Measurements from ENCODE around the gene SUSD4.

The SUSD4 gene

DNA sequence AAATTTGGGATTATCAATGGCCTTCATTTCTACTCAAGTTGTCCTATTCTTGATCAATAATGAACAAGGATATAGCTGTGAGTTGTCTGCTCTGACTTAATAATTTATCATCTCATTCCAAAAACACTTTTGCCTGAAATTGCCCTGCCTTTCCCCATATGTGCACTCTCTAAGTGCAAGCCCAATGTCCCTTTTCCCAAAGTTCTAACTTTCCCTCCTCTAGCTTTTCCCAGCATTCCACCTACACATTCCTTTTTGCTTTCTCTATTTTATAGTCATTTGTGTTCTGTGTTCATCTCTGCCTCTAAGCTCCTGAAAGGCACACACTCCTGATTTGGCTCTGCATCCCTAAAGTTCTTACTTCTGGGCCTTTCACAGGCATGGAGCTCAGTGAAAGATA is 34.7 kb downstream of the SUSD4 start:
- no peak for DNase-seq

DNA sequence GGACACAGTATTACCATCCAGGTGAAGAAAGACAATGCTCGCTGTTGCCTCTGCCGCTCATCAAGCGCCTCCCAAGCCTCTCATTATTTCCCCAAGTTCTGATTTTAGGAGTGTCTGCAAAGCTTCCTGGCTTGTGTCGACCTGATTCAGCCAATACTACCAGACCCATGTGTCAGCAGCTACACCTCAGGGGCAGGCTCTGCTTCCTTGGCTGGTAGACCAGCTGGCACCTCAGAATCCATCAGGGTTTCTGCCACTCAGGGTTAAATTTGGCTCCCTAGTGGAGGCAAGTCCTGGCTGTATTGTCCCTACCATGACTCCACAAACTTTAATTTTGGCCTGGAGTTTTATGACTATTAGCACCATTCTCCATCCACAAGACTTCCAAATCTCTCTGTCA is 35.4 kb downstream of the SUSD4 start:
- DNase-seq = no peak

DNA sequence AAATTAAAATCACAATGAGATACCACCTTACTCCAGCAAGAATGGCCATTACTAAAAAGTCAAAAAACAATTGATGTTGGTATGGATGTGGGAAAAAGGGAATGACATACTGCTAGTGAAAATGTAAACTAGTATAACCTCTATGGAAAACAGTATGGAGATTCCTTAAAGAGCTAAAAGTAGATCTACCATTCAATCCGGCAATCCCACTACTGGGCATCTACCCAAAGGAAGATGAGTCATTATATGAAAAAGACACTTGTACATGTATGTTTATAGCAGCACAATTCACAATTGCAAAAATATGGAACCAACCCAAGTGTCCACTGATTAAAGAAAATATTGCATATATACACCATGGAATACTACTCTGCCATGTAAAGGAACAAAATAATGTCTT is 37.2 kb downstream of the SUSD4 start:
- DNase-seq = no peak

DNA sequence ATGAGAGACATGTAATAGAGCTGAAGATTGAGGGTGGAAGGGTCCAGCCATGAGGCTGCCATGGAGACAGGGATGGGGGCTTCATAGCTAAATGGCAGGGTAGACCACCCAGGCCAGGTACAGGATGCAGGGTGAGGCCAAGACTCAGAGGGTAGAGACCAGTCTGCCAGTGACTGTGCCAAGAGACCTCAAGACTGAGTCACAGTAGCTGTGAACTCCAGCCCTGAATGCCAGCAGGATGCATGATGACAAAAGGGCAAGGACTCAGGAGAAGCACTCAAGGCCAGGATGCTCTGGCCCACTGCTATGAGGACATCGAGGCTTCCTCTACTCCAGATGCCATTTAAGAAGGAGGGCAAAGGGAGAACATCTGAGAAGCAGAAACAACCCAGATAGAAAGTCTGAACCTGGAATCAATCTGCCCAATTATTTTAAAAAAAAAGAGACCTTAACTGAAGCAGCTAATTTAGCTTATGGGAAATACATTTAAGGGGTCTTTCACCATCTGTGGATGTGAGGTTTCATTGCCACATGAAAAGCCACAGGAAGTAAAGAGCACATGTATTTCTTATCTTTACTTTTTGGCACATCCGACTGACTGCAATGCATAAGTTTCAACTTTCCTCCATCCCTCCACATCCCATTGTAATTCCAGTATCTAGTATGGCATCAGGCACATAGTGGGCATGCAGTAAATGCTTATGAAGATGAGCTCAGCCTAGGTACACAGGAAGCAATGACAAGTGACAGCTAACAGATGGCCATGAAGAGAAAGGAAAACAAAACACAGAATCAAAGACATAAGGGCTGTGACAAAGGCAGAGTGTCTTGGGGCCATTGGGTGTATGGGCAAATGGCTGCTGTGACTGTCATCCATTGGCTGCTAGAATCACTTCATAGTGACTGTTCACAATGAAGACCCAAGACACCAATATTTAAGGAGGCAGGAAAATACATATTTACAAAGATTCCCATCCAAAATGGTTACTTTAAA is 40.2 kb downstream of the SUSD4 start:
- no peak for DNase-seq

DNA sequence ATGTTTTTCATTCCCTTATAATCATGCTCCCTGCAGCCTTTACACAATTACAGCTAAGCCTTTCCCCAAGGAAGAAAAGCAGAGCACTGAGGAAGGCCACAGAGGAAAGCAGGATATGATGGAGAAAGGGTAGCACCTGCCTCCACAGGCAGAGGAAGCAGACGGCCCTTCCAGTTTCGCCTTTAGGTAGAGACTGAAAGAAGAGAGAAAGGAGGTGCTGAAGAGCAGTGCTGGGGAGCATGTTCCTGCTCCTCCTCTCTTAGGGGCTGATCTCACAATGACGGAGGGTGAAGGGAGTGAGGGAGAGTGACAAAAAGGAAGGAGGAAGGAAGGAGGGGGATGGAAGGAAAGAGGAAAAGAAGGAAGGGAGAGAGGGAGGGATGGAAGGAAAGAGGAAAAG is 41.1 kb downstream of the SUSD4 start:
- DNase-seq = no peak

DNA sequence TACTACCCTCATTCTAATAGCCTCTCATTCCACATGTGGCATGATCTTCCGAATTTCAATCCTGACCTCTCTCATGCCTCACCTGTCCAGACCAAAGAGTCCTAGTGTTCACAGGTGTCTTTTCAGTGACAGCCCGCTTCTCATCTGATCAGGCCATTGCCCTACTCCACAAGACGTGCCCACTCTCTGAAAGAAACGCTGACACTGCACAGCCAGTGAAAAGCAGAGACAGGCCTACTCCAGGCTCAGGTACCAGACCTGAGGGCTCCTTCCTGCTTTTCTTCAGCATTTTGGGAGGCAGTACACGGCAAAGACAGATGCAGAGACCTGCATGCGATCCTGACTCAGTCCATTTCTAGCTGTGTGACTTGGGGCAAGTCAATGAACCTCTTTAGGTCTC is 43.0 kb downstream of the SUSD4 start:
- no peak for DNase-seq

DNA sequence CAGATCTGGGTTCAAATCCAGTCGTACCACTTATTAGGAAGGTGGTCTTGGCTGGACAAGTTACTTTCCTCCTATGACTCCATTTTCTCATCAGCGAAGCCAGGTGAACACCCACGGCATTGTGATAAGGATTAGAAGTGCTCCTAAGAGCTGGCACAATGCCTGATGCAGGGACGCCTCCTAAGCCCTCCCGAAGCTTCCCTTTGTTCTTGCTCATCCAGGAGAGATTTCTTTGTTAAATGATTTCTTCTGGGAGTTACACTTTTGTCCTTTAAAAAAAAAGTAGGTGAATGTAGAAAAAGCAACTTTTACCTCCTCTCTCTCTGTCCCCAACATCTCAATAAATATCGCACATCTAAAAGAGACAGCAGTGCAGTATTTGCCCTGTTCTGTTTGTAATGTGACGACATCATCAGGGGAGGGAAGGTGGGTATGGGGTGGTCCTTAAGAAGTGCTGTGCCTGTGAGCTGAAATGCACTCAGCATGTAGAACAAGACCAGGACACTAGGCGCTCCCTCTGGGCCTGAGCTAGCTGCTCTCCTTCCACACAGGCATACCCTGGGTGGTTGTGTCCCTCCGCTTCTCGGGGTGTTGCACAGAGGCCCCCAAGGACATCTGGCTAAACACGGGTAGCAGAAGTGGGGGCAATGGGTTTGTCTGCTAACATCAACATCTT is 43.9 kb downstream of the SUSD4 start:
- DNase-seq = no peak

DNA sequence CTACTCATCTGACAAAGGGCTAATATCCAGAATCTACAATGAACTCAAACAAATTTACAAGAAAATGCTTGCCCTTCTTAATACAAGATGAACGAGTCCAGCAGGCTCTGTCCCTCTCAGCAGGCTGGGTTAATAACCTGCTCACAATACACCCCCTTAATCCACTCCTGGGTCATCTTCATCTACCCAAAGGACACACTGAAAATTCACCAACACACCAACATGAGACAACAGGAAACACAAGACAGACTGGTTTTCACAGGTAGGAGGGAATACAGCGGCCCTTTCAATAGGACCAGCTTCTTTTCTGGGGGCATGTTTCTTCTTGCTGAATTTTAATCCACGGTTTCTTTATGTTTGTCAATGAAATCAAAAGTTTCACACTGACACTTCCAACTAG is 44.6 kb downstream of the SUSD4 start:
- DNase-seq = no peak

DNA sequence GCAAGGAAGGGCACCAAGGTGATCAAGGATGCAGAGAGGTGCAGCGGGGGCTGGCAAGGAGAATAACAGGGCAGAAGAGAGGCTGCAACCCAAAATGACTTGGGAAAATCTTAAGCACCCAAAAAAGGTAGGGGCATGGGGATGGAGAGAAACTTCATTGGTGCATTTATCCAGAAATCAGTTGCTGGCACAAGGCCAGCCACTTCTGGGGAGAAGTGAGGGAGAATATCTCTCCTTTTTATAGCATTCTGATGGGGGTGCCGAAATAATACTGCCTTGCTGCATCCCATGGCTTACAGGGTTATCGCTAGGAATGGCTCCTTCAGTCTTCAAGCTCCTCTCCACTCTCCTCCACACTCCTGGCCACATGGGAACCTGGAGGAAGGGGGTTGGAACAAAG is 47.9 kb downstream of the SUSD4 start:
- DNase-seq = no peak

DNA sequence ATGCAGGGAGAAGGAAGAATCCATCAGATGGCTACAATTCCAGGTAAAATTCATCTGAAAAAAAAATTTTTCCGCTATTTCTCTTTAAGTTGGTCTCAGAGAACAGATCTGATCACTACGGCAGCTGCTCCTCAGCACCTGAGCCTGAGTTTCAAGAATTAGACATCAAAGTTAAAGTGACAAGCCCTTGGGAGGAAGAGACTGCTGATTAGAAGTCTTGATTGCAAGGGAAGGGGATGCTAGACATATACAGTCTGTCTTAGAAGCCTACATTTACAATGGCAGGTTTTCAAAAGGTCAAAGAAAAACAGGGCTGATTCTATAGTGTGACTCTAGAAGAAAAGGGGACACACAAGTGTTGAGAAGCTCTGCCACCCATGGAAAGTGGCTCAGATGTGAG is 48.3 kb downstream of the SUSD4 start:
- no peak for DNase-seq

DNA sequence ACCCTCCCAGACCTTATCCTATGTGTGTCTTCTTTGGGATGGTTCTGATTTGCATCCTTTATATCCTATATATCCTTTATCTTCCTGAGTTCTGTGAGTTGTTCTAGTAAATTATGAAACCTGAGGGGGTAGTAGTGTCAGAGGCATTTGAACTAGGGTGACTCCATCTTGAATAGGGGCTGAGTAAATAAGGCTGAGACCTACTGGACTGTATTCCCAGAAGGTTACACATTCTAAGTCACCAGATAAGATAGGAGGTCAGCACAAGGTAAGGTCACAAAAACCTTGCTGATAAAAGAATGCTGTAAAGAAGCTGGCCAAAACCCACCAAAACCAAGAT is 50.6 kb downstream of the SUSD4 start:
- no peak for DNase-seq

DNA sequence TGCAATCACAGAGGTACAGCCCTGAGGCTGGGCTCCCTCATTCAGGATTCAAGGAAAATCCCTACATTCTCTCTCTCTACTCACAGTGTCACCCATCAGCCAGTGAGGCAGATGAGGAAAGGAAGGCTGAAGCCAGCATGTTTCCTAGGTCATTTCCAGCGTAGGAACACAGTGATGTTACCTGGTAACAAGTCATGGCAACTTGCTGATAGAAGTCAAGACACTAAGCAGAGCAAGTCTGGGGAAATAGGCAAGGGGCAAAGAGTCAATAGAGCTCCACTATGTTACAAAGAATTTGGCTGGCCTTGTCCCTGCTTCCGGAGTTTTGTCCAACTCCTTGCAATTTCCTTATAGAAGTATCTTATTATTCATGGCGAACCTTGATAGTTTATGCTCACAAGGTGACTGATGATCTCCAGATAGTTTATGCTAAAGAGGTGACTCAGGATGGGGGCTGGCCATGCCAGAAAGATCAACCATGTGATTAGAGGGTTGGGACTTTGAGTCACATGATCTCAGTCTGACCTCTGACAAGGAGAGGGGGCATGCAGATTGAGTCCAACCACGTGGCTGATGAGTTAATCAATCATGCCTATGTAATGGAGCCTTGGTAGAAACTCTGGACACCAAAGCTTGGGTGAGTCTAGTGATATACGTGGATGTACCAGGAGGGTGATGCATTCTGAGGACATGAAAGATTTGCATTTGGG is 51.1 kb downstream of the SUSD4 start:
- DNase-seq = no peak

DNA sequence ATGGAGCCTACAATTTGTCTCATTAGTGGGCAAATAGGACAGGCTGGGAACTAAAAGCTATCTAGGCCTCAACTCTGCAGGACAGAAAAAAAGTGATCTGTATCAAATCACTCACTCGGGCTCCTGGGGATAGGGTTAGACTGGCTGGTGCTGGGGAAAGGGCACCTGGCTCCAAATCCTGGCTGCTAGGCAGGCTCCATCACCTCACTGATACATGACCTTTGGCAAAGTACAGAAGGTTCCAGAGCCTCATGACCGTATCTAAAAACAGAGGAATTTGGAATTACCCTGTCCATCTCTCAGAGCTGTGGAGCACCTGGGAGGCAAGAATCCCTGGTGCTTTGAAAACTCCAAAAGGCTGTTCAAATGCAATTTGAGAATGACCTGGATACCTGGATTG is 51.7 kb downstream of the SUSD4 start:
- DNase-seq = no peak

DNA sequence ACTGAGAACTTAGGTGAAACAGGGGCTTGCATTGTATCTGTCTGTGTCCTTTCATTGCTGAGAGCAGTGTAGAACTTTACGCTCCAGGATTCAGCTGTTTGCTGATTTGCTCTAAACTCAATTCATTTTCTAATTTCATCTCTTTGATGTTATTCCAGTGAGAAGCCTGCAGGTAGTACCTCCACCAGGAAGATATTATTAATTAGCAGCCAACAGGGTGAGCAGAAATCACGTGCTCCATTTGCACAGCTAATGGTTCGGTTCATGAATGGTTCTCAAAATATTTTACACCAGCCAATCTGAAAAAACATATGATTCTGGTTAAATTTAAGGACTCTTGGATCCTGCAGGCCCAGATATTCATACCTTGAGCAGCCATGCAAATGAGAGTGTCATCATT is 52.1 kb downstream of the SUSD4 start:
- no peak for DNase-seq

DNA sequence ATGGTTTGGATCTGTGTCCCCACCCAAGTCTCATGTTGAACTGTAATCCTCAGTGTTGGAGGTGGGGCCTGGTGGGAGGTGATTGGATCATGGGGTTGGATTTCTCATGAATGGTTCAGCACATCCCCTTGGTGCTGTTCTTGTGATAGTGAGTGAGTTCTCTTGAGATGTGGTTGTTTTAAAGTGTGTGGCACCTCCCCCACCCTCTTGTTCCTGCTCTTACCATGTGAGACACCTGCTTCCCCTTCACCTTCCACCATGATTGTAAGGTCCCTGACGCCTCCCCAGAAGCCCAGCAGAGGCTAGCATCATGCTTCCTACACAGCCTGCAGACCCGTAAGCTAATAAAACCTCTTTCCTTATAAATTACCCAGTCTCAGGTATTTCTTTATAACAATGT is 55.8 kb downstream of the SUSD4 start:
- DNase-seq = no peak

DNA sequence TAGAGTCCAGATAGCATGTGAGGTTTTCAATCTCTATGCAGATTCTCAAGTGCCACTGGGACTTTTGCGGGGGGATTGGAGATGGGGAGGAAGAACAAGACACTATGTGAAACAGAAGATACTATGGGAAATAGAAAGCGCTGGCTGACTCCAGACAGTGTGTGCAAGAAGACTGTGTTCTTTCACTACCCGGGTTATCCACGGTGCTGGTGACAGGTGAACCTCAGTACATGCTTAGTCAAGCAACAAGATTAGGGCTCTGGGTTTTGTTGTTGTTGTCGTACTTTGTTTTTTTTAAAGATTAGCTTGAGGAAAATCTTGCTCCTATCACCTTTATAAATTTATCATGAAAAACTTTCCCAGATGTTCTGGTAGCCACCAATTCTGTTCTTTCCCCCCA is 56.4 kb downstream of the SUSD4 start:
- DNase-seq = no peak

DNA sequence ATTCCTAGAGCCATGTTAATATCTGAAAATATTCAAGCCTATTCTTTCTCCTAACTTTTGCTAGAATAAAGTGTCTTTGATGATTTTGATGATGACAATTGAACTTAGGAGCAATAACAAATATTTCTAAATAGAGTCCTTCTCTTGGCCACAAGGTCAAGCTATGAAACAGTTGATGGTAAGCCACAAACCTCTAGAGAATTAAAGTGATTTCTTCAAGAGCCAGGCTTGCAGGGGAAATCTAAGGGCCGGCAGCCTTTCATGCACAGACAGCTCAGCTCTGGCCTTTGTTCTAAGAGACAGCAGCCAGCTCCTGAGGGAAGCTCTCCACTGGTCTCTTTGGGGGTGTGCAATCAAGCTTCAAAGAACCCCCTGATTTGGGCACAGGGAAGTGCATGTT is 59.0 kb downstream of the SUSD4 start:
- no peak for DNase-seq

DNA sequence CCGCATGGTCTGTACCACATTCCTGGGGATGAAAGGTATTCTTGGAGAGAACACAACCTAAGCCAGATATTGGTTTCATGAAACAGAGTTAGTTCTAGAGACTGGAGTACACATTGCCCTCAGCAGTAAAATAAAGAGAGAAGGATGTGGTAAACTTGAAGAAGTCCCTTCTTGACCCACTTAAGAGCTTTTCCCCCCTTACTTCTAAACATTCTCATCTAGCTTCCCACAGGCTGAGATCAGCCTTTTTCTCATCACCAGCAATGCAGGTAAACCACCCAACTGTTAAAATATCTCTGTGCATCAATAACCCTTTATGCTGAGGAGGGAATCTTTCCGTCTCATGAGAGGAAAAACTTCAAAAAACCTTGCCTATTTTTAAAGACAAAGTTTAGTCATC is 62.6 kb downstream of the SUSD4 start:
- DNase-seq = no peak

DNA sequence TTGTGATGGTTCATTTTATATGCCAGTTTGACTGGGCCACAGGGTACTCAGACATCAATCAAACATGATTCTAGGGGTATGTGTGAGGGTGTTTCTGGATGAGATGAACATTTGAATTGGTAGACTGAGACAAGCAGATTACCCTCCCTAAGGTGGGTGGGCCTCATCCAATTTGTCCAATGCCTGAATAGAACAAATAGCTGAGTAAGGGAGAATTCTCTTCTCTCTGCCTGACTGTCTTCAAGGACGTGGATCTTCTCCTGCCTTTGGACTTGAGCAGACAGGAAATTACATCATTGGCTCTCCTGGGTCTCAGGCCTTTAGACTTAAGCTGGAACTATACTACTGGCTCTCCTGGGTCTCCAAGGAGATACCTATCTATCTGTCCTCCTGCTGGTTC is 64.4 kb downstream of the SUSD4 start:
- DNase-seq = no peak

DNA sequence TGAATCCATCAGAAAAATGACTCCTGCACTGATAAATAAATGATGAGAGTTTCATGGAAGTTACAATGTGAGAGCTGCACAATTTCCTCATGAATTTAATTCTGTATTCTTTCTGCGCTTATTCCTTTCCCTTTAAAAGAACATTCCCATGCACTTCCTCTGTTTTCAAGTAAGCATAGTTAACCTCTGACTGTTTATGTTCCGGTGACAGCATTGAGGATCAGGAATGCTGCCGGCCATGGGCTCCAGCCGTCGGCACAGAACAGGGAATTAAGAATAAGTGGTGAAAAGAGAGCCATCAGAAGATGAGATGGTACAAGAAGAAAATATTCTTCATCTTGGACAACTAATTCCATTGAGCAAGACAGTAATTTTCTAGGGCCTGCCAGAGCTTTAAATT is 65.3 kb downstream of the SUSD4 start:
- no peak for DNase-seq

DNA sequence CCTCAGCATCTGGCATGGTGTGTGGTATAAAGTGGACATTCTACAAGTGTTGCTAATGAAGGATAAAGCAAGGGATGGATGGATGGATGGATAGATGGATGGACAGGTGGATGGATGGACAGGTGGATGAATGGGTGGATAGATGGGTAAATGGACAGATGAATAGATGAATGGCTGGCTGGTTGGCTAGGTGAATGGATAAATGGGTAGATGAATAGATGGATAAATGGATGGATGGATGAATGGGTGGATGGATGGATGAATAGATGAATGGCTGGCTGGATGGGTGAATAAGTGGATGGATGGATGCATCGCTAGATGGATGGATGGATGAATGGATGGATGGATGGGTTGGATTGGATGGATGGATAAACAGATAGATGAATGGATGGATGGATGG is 66.2 kb downstream of the SUSD4 start:
- DNase-seq = no peak

DNA sequence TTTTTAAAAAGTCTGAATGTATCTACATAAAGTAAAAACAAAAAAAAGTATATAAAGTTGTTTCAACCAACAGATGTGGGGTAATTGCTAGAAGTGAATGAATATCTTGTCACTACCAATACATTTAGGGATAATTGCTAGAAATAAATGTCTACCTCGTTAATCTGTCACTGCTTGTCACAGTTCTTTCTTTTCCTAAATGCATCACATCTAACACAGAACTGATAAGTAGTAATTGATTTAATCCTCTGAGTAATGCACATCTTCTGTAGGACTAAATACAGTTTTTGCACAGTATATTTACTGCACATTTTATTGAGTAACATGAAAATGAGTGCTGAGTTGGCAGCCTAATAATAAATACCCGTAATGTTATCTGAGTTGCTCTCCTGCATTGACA is 72.2 kb downstream of the SUSD4 start:
- DNase-seq = no peak

DNA sequence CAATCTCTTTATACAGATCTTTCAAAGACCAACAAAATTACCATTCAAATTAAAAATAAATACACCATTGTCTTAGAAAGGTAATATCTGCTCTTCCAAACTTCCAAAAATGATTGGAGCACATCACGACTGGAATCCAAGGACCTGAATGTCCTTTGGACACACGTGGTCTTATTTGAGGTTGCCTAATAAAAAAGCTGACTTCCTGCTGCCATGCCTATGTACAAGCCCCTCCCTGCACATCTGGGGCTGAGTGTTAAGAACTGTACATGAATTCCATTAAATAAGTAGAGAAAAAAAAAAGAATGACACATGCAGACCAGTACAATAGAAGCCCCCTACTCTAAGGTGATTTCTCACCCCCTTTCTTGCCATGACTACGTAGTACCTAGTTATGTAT is 73.6 kb downstream of the SUSD4 start:
- no peak for DNase-seq

DNA sequence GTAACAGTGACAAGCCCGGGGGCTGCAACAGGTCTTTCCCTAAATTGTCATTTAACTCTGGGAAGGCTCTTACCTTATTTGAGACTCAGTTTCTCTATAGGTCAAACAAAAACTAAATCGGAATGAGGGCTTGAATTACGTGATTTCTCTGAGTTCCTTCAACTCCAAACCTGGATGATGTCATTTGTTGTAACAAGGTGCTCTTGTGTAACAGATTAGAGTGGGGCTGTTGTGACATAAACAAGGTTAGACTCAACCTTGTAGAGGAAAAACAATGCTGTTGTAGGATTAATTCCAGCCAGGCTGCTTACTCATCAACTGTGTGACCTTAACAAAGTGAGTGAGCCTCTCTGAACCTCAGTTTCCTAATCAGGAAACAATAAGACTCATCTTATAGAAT is 74.4 kb downstream of the SUSD4 start:
- DNase-seq = no peak
